GM18507 (cell line): ENCODE results near the gene CRACR2B.

Experiments
- DNase-seq: peaks from one replicate; pipeline ENCODE4 v3.0.0; 2011; ENCODE audit warnings: low read depth; ENCODE audit not compliant: insufficient read length; ENCODE audit errors: extremely low spot score
- FAIRE-seq: peaks from 2 replicates; lab custom pipeline; 2011; peaks lifted over from hg19 to GRCh38; lab: Jason Lieb, UNC

The CRACR2B gene

DNA sequence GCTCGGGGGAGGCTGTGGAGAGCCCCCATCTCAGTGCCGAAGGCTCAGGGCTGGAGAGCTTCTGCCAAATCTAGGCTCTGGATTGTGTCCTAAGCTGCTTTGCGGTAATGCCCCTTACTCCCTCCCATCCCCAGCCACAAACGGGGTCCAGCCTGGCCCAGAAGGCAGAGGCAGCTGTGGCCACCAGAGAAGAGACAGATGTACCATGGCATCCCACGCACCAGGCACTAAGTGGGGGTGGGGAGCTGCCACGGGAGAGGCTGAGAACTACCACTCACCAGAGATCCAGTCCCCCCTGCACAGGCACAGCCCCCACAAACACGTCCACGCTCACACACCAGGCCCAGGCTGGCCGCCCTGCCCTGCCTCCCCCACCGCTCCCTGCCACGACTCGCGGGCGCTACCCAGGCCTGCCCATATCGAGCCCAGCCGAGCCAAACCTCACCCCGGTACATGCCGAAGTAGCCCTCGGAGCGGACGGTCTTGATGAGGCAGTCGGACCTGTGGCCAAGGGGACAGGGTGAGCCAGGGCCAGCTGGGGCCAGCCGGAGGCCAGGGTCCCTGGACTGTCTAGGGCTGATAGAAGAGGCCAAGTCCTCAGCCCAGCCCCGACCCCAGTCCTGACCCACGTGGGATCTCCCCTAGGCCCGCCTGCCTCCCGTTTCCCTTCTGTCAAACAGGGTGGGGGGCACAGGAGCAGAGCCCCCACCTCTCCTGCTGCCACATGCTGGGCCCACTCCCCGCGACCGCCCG is 33.5 kb upstream of the CRACR2B start:
- no peak for FAIRE-seq
- DNase-seq: no peak

- FAIRE-seq (no peak), DNase-seq (no peak)
Measured at GRCh38 chr11:794766-795633, 32.7 kb upstream of the CRACR2B start.

- FAIRE-seq: peak; percentile 61
- DNase-seq: peak; percentile 85
Measured at GRCh38 chr11:795634-796564, 31.8 kb upstream of the CRACR2B start.

GRCh38 chr11:796565-797295 is 31.0 kb upstream of the CRACR2B start:
- FAIRE-seq (no peak), DNase-seq (no peak)

- peak; percentile 90 for FAIRE-seq
- DNase-seq: peak; percentile 65
Measured at GRCh38 chr11:797296-798092, 30.2 kb upstream of the CRACR2B start.

- peak; percentile 78 for DNase-seq
Measured at GRCh38 chr11:798093-798713, 29.5 kb upstream of the CRACR2B start, which contains the start of gene SLC25A22. Gene SLC25A22, minus strand, starts transcription at chr11:798281. Its CDS starts 3,275 bp downstream, at chr11:795006.

DNA sequence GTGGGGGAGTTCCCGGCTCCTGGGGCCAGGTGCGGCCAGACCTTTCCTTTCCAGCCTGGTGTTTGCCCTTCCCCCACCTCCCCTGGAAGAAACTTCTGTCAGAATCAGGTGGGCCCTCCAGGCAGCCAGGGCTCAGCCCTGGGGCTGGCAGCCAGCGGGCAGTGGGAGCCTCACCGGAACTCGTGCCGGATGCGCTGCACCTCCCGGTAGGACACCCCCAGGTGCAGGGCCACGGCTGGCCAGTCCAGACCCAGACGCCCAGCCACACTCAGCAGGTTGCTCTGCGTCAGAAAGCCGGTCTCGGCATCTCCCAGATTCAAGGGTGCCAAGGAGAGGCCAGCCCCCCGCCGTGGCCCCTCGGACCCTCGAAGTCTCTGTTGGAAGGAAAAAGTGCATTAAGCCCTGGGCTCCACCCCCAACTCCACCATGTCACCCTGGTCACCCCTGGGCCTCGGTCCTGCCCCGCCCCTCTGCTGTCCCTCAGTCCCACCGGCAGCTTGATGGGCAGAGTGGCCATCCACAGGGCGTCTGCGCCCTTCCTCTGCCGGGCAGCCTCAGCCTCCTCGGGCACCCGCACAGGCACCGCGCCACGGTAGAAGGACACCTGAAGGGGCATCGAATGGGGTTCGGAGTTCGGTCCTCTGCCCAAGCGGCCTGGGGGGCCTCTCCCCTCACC is 27.9 kb upstream of the CRACR2B start:
- DNase-seq: no peak

More at GRCh38 chr11:798093-798713, 29.5 kb upstream of the CRACR2B start, which contains the start of gene SLC25A22:
- peak; percentile 70 for FAIRE-seq

GRCh38 chr11:800473-800872 is 27.2 kb upstream of the CRACR2B start:
- no peak for FAIRE-seq
- DNase-seq: no peak

More for the DNA sequence above, 27.9 kb upstream of the CRACR2B start:
- FAIRE-seq: no peak

DNA sequence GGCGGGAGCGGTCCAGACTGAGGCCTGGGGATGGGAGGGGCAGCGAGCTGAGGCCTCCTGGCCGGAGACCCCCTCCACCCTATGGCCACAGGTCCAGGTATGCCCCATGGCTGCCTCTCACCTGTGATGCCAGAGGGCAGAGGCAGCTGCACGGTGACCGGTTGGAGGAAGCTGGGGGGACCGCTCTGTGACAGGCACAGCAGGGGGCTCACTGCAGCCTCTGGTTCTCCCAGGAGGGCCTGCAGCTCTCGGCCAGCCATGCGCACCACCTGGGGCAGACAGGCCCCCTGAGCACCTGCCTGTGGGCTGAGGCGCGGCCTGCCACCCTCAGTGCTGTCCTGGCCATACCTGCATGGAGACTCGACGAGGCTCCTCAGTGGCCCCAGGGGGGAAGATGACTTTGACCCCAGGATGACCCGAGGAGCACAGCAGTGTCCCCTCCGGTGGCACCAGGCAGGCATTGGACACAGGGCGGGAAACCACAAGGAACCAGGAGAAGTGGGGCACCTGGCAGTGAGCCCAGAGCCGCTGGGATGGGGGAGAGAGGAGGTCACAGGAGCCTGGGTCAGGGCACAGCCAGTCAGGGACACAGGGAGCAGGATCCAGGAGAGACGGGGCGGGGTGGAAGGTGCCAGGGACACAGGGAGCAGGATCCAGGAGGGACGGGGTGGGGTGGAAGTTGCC is 26.5 kb upstream of the CRACR2B start:
- no peak for FAIRE-seq

GRCh38 chr11:802018-802617 is 25.6 kb upstream of the CRACR2B start:
- DNase-seq (no peak), FAIRE-seq (no peak)

More for the DNA sequence above, 26.5 kb upstream of the CRACR2B start:
- no peak for DNase-seq

GRCh38 chr11:802693-803466 is 24.8 kb upstream of the CRACR2B start:
- no peak for FAIRE-seq
- no peak for DNase-seq

DNA sequence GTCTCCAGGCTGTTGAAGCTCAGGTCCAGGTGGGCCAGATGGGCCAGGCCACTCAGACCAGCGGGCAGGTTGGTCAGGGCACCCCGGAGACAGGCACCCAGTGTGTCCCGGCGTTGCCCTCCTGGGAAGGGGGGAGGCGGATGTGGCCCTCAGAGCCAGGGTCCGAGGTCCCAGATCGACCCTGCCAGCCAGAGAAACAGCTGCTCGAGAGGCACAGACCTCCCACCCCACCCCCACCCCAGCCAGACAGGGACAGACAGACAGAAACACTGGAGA is 24.3 kb upstream of the CRACR2B start:
- FAIRE-seq: no peak
- no peak for DNase-seq

DNA sequence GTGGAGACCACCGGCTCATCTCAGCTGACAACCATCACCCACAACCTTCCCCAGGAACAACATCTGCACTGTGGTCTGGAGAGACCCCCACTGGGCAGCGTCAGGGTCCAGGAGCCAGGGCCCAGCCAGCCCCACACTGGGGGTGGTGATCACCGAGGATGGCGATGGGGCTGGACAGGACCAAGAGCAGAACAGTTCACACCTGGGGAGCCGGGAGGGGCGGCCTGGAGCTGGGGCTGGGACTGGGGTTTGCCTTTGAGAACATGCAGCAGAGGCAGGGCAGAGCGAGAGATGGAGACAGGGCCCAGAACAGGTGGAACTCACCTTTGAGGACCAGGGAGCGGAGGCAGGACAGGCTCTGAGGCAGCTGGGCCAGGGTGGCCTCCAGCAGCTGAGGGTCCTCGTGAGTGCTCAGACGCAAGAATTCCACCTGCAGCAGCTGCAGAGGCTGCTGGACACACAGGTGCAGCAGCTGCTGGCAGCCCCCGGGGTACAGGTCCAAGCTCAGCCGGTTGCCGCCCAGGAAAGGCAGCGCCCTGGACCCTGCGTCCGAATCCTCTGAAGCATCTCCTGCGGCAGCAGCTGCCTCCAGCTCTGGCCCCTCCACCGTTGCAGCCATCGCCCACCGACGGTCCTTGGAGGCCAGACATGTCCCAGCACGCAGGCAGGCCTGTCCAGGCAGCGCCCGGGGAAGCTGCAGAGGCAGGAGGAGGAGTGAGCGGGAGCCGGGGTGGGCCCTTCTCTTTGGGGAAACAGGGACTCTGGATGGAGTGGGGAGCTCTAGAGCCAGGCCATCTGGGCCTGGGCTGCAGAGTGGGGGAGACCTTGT is 23.7 kb upstream of the CRACR2B start:
- DNase-seq (no peak), FAIRE-seq (no peak)

DNA sequence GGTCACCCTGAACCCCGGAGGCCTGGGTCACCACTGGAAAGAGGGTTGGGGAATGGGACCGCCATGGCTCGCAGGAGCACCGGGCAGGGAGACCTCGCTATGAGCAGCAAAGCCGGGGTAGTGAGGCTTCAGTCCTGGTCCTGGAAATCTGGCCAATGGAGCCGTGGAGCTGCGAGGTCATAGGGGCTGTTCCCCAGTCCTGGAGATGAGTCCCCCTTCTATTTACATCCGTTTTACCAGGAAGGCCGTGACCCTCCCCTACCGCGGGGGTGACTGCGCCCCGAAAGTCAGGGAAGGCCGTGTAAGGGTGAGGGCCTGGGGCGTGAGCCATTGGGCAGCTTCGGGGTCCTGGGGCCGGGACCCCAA is 23.1 kb upstream of the CRACR2B start:
- DNase-seq: no peak
- no peak for FAIRE-seq
